GM19351 (cell line): ENCODE data around the gene GALNT10.

Source experiments
- ATAC-seq: cut with Tn5 transposase; IDR thresholded peaks from one replicate; pipeline ENCODE4 v1.9.1; 2021; ENCODE audit warnings: mild to moderate bottlenecking, moderate library complexity; ENCODE audit not compliant: unreplicated experiment

The GALNT10 gene

GRCh38 chr5:154262342-154262741, 71.8 kb downstream of the GALNT10 start:
- ATAC-seq = no peak

- ATAC-seq = no peak
Observed at GRCh38 chr5:154264549-154265196, 74.1 kb downstream of the GALNT10 start.

GRCh38 chr5:154265197-154265773, 74.8 kb downstream of the GALNT10 start:
- no peak for ATAC-seq

- no peak for ATAC-seq
Observed at GRCh38 chr5:154267516-154267915, 77.0 kb downstream of the GALNT10 start.

GRCh38 chr5:154268073-154268472, 77.5 kb downstream of the GALNT10 start:
- no peak for ATAC-seq

GRCh38 chr5:154269414-154269813, 78.9 kb downstream of the GALNT10 start:
- no peak for ATAC-seq

- no peak for ATAC-seq
Observed at GRCh38 chr5:154271466-154271865, 80.9 kb downstream of the GALNT10 start.

- ATAC-seq = no peak
Observed at GRCh38 chr5:154271936-154272514, 81.5 kb downstream of the GALNT10 start.

- ATAC-seq = peak; percentile 66
Observed at GRCh38 chr5:154273028-154273617, 82.6 kb downstream of the GALNT10 start.

- ATAC-seq = no peak
Observed at GRCh38 chr5:154273963-154274827, 83.7 kb downstream of the GALNT10 start.

GRCh38 chr5:154274828-154275185, 84.3 kb downstream of the GALNT10 start:
- ATAC-seq = no peak

GRCh38 chr5:154275566-154275965, 85.0 kb downstream of the GALNT10 start:
- ATAC-seq = no peak

- no peak for ATAC-seq
Observed at GRCh38 chr5:154276261-154276972, 85.9 kb downstream of the GALNT10 start.

GRCh38 chr5:154276973-154277331, 86.4 kb downstream of the GALNT10 start:
- ATAC-seq = no peak

- no peak for ATAC-seq
Observed at GRCh38 chr5:154277499-154277898, 87.0 kb downstream of the GALNT10 start.

- no peak for ATAC-seq
Observed at GRCh38 chr5:154278186-154278585, 87.7 kb downstream of the GALNT10 start.

- peak; percentile 78 for ATAC-seq
Observed at GRCh38 chr5:154278908-154279307, 88.4 kb downstream of the GALNT10 start.

- ATAC-seq = peak; percentile 96
Observed at GRCh38 chr5:154284433-154284832, 93.9 kb downstream of the GALNT10 start.

GRCh38 chr5:154285661-154286408, 95.3 kb downstream of the GALNT10 start:
- ATAC-seq = no peak

- ATAC-seq = no peak
Observed at GRCh38 chr5:154286557-154286956, 96.0 kb downstream of the GALNT10 start.
